Germinal center (tissue), 1 donor: ENCODE data around the gene NF2.

ENCODE experiments used
- DNase-seq: peaks from one replicate; pipeline ENCODE4 v3.0.0; 2012; ENCODE audit warnings: mixed read lengths, low spot score

Gene NF2

DNA sequence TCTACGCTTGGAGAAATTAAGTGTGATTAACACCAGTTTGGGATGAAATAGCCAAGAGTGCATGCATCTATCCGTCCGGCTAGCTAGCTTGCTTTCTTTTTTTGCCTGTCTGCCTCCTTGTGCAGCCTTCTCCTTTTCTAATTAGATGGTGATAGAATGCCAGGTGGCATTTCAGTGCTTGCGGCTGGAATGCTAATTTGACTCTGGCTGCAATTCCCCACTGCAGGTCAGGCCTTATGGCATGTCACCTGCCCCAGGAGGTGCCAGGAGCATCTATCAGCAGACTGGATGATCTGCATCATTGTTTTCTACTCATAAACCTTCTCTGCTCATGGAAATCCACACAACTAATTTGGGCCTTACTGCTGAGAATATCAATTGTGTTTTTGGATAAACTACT, 65.2 kb downstream of the NF2 start:
- no peak for DNase-seq

DNA sequence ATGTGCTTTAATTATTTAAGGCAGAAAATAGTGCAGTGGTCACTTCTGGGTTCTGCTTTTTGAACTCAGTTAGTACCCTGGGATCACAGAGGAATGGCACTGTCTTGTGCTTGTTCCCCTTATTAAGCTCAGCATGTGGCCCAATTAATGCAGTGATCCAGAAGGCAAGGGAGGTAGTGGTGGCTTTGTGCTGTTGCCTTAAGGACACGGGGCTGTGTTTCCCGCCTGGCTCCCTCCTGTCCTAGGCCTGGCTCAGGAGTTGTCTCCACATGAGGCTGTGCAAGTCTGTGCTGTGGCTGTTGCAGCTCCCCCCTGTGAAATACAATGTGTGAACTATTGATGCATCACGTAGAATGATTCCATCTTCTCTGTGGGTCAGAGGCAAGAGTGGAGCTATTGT, 67.2 kb downstream of the NF2 start:
- no peak for DNase-seq

DNA sequence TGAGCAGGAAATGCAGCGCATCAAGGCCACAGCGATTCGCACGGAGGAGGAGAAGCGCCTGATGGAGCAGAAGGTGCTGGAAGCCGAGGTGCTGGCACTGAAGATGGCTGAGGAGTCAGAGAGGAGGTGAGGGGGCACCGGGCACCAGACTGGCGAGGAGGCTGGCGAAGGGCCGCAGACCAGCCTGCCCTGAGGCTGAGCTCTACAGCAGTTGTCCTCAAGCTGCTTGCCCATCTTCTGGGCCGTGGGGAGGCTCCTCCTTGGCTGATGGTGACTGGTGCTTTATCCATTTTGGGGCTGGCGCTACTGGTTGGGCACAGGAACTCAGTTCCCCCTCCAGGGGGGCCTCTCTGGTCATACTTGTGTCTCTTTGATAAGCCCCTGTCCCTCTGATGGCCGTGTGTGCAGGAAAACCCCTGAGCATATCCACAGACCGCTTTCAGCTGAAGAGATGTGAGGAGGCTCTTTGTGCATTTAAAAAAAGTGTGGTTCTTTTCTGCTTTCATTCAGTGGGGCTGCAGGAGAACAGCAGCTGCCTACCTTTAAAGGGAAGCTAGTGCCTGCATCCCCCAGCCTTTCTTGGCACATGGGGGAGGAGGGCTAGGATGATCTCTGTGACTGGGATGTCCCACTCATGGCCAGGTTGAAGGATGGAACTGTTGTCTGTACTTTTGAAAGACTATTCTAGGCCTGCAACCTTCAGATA, 70.1 kb downstream of the NF2 start:
- DNase-seq, result no peak

DNA sequence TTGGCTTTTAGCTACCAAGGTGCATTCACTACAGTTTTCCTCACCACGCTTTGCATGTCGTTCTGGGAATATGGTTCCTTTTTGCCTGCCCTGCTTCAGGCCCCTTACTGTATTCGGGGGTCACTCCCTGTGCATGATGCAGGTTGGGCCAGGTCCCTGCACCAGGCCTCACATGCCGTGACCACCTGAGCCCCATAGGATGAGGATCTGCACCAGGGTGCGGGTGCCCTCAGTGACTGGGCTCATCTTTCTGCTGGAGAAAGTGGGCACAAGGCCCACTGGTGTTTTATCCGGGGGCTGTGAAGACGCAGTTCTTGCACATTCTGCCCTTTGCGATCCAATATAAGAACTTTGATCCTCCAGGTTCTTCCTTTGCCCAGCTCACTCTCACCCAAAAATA, 70.7 kb downstream of the NF2 start:
- no peak for DNase-seq

DNA sequence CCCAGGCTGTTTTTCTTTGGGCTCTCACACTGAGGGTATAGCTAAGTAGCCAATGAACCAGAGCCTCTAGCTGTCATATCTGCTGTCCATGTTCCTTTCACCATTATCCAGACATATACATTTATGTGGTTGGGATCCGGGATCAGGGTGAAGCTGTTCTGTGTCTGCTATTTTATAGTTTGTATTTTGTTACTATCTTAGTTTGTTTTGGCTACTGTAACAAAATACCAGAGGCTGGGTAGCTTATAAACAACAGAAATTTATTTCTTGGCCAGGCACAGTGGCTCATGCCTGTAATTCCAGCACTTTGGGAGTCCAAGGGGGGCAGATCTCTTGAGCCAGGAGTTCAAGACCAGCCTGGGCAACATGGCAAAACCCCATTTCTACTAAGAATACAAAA, 75.9 kb downstream of the NF2 start:
- no peak for DNase-seq

DNA sequence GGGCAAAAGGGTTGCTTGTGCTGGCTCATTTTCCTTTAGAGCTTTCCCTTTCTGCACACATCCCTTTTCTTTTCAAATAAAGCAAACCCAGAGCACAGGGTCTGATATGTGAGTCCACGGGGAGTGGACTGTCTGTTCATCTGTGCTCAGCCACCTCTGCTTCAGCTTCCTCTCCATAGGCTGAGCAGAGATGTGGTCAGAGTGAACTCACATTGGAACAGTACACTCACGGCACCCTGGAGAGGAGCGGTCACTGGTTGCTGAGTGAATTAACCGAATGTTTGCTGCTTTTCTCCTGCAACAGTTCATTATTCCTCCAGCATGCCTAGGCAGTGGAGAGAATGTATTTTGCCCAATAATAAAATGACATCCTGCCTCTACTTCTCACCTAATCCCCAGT, 80.1 kb downstream of the NF2 start:
- DNase-seq, result no peak

DNA sequence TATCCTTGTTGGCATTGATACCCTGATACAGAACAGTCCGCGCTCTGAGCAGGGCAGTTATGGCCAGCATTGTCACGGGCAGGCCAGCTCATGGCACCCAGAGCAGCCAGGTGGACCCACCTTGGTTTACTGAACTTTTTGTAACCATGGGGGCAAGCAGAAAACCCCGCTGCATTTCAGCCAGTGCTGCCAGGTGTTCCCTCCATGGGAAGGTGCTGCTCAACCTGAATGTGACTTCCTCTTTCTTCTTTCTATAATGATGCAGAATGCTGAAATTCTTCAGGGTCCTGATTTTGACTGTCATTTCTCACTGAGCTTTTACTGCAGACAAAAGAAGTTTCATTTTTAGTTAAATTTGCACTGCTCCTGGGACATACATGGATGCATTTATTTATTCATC, 80.8 kb downstream of the NF2 start:
- DNase-seq, result no peak

DNA sequence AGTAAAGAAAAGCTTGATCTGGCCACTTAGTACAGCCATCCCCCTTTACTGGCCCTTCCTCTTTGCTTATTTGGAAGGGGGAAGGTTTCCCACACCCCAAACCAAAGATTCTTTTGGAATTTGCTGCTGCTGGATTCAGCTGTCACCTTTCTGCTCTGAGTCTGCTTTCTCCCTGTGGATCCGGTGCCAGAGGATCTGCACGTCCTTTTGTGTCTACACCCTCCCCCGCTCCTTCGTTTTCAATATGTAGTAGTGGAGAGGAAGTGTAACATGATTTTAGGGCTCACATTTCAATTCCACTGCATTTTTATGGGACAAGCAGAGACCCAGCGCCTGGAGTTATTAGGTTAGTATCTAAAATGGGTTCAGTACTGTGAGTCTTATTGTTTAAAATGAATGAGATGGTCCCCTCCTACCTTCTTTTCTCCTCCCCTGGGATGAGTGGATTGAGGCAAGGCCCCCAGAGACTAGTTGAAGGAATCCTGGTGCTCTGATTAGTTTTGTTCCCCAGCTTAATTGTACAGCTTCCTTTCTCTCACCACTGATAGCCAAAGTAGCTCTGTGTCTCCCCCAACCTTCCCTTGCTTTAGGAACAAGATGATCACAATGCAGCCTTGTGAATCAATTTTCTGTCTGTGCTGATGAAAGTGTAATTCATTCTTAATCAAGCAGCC, 85.9 kb downstream of the NF2 start:
- no peak for DNase-seq

DNA sequence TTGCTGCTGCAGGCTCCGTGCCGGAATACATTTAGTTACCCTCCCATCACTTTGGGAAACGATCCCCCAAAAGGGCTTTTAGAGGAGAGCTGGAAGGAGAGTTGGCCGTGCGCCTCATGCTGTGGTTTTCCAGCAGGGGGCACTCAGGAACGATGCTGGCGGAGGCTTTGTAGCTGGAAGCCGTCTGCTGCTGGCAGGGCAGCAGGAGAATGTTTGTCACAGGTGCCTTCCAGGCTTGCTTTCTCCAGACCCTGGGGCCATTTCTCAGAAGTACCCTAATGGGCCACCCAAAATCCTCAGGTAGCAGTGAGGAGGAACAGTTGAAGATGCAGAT, 86.4 kb downstream of the NF2 start:
- DNase-seq, result peak; percentile 30

DNA sequence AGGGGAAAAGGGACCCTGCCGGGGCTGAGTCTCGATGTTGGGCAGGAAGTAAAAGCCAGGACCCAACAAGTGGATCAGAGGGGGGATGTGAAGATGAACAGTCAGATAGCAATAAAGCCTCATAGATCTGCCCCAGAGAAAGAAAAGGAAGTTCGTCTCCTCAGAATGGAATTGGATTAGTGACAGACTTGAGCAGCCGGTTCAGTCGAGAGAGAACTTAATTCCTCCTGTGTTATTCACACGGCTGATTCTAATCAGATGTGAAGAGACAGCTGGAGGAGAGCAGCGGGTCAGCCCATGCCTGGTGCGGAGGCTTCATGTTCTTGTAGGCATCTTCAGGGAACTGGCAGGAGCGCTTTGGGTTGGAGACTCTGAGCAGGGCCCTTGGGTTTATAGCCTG, 87.0 kb downstream of the NF2 start:
- no peak for DNase-seq

DNA sequence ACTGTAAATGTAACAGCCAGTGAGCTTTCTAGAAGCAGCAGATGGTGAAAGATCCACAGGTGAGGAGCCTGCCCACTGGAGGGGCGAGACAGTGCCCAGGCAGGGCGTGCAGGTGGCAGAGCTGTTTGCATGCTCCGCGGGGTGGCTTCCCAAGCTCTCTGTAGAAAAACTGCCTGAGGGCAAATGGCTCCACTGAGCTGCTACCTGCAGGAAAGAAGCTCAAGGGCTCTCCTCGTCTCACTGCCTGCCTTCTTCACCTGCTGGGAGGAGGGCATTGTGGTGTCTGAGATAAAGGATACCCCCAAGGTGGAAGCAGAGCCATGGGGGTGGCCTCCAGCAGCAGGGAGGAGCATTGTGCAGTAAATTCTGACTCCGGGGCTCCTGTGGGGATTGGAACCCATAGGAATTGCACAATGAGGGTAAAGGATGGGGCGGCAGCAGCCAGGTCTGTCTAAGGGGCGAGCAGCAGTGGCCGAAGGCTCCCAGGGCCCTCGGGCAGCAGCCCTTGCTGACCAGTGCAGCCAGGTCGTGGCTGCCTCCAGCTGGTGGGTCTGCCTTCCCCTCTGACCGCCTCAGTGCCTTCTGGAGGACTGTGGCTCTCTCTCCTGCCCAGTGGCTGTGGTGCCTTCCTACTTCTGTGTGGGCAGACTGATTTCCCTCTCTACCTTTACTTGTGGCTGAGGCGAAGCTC, 88.3 kb downstream of the NF2 start:
- DNase-seq, result no peak

DNA sequence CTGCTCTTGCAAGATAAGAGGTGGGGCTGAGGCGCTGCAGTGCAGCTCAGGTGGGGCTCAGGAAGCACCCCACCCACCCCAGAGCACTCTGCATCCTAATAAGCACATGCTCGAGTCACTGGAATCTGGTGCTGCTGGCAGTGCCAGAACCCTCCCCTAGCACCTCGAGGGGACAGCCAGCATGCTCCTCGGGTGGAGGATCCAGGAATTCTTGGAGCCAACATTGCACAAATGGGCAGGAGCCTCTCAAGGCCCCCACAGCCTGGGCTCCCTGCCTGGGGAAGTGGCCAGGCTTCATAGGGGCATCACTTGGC, 88.9 kb downstream of the NF2 start:
- no peak for DNase-seq

DNA sequence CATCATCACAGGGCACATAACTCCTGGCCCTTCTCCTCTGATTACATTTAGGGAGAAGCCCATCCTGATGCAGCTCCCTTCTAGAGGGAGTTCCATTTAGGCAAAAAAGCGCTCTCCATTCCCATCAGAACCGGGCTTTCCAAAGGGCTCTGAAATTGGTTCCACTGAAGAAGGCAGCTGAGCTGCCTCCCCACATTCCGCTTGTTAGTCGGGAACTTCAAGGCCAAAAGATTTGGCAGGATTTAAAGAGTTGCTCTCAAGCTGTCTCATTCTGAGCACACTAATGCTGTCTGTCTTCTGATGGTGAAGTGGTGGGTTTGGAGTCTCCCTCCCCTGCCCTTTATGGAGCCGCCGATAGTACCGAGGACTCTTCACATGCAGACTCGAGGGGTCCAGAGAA, 89.7 kb downstream of the NF2 start:
- no peak for DNase-seq

DNA sequence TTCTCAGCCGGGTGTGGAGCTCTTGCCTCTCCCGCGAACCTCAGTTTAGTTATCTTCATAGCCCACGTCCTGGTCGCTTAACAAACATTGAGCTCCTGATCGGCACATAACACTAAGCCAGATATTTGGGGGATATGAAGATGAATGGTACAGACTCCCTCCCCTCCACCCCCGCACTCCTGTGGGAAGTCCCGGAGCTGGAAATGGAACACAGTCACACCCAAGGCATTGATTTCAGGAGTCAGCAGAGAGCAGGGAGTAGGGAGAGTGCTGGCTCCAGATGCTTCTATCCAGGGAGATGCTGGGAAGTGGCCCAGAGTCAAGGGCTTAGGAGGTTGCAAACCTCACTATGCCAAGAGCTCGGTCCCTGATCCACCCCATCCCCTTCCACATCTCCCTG, 90.2 kb downstream of the NF2 start:
- no peak for DNase-seq

DNA sequence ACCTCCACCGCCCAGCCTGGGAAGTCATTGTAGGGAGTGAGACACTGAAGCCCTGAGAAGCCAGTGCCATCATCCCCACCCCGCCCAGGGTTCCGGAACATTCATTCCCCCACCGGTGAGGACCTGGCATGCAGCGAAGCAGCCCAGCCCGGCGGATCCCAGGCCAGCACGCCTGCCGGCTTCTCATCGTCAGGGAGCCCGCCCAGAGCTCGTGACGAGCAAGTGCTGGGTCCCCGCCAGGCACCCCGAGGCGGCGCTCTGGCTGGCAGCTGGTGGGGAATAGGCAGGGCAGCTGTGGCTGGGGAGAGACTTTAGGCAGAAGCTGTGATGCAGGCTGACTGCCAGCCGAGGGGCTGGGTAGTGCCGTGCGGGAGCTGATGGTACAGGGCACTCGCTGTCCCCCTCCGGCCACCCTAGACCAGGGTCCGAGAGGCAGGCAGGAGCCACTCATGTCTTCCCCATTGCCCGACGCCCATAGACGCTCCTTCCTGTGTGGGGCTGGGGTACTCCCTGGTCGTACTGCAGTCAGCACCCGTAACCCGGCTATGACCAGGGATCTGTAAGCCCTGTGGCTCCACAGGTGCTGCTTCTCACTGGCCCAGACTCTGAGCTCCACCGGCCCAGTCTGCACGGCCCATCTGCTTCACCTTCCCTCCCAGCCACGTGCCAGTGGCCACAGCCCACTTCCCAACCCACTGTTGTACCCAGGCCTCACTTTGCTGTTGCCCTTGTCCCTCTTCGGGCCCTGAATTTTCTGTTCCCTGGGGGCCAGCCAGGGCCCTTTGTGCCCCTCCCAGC, 91.9 kb downstream of the NF2 start:
- no peak for DNase-seq

DNA sequence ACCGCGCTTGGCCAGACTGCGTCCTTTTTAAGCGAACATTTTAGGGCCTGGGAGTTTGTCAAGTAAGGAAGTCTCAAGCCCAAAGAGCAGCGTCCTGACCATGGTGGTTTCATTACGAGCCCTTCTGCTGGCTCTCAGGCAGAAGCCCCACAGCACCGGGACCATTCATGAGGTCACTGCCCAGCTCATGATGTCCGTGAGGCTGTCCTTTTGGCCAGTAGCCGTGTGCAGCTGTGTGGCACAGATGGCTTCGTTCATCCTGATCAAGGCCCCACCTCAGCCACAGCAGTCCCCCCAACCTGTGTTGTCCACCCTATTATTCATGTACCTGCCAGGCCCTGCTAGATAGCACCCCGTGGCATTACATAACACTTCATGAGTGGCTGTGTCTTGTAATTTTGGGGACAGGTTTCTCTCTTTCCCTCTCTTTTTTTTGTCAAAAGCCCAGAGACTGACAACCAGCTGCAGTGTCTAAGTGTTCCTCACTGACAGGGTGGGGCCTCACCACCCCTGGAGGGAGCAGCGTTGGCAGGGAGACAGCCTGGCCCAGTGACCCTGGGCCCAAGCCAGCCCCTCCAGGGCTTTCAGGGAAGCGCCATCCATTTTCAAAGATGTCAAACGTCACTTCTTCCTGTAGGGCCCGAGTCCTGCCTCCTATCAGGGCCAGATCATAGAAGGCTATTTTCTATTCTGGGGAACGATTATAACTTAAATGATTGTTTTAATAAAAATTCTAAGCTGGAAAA, 94.6 kb downstream of the NF2 start:
- no peak for DNase-seq

DNA sequence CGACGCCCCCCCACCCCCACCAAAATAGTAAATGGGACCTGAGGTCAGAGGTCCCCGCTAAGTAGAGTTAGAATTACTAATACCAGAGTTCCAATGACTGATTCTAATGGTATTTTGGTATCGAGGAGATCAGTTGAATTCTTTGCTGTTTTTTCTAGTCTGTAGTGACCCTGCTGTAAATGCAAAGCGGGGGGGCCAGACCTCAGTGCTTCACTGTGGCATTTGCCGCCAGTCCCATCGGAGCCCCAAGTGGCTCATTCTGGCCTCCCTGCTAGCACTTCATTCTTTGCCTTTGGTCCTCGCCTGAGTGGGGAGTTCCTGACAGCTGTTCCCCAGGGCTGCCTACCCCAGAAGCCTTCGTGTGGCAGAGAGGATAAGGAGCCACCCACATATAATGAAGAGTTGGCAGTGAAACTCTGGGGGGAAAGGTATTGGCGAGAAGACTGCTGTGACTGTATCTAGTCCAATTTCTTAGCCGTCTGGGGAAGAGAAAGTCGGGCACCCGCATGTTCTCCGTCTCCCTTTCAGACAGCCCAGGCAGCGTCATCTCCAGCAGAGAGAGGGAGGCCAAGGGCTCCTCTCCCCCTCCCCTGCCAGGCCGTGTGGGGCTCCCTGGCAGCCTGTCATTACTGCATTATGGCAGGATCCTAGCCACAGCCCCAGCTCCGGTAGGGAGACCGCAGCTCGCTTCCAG, 96.9 kb downstream of the NF2 start:
- no peak for DNase-seq

DNA sequence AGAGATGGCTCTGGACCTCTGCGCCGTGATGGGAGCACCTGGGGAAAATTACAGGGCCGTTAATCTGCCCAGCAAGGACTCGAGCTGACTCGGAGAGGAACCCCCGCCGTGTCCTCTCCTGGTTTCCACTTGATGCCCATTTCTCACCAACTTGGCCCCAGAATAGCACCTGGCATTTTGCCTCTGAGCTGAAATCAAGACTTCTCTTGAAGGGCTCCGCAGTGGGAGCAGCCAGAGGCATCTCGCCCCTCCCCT, 97.4 kb downstream of the NF2 start:
- no peak for DNase-seq

DNA sequence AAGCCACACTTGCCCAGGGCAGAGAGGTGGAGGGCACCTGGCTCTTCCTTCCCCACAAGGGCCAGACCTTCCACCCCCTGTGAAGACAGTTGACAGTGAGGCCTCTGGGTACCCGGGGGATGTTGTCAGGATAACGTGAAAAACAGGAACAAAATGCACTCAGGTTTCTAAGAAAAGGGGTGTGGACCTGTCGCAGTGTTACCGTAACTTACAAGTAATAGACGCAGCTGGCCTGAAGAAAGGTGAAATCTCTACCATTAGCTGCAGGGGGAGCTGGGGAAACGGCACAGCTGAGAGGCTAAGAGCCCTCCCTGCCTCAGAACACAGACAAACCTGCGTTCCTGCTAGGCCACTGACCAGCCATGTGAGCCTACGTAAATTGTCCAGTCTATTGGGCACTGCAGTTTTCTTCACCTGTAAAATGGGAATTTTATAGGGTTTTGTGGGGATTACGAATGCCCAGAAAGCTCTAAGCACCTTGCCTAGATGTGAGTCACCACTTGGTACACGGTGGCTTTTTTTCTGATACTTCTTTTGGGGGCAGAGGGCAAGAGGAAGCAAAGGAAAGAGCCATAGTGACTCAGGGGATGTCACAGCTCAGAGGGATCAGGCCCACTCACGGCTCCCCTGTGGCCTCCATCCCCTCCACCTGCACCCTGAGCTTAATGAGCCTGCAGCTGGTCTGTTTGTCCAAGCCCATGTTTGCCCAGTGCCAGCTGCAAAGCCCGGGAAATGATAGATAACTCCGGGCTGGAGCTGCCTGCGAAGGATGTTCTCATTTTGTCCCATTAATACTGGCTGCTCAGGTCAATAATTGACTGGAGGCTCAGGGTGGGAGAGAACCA, 97.9 kb downstream of the NF2 start:
- DNase-seq, result peak; percentile 55

DNA sequence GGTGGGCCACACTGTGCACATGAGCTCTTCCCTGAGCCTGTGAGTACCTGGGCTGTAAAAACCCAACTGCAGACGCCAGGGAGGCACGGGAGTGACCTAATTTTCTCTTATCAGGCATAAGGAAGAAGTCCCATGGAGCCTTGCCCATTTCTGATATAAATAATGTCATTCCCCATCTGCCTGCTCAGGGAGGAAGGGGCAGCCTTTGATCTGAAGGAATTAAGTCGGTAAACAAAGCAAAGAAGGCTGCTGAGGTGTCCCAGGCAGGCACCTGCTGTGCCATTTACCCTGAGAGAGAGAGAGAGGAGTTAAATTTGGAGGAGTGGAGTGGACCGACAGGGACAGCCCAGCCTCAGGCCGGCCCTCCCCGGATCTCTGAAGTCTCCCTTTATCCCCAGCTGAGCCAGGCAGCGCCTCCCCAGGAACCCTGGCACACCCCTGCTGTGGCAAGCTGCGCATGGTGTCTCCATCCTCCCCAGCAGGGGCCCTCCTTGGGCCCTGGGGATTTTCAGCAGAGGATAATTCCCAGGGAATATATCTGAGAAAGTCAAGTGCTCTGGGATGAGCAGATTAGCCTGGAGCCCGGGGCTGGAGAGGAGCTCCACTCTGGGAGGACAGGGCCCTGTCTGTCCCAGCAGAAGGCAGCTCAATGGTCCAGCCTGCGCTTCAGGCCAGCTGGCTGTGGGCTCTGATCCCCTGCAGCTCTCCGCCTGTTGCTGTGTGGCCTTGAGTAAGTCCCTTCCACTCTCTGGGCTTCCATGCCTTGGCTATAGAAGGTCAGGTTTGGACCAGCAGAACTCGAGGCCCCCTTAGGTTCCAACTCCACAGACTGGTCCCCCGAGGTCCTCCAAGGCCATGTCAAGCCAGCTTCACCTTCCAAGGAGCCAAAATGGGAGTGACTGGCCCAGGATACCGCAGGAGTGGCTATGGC, 98.8 kb downstream of the NF2 start:
- DNase-seq, result no peak
